Prostate gland (tissue), 2 donors: ENCODE measurements around the gene KIAA1671.

Experiments used
- POLR2A ChIP-seq: fragments of 450-650 bp; IDR thresholded peaks from one replicate; pipeline ENCODE4 v1.6.1; 2016; ENCODE audit warnings: antibody characterized with exemption, mild to moderate bottlenecking
- POLR2AphosphoS5 ChIP-seq: sonication (generic); formaldehyde crosslinking; IDR thresholded peaks from one replicate; pipeline ENCODE4 v1.6.1; 2017; ENCODE audit warnings: antibody characterized with exemption
- TF ChIP-seq, protein P1 (sequence below), 4 experiments: fragments of 200-600 bp in 2 of 4; fragments of 450-650 bp in 2 of 4; sonication (generic) in 2 of 4; IDR thresholded peaks; 1 replicate in 3 of 4; 2 replicates in 1 of 4; pipeline ENCODE4 v1.5.1; 2016 to 2019; ENCODE audit warnings: antibody characterized with exemption in 4 of 4, mild to moderate bottlenecking in 2 of 4, moderate library complexity in 2 of 4

DNA sequence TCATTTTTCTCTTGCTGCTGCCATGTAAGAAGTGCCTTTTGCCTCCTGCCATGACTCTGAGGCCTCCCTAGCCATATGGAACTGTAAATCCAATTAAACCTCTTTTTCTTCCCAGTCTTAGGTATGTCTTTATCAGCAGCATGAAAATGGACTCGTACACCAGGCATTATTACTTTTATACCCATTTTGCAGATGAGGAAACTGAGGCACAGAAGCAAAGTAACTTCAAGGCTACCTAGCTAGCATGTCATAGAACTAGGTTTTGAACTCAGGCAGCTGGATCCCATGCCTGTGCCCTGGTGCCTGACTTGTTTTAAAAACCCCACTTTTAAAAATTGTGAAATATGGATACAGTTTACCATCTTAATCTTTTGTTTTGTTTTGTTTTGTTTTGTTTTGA is 25.8 kb downstream of the KIAA1671 start:
- TF ChIP-seq, protein P1, sequence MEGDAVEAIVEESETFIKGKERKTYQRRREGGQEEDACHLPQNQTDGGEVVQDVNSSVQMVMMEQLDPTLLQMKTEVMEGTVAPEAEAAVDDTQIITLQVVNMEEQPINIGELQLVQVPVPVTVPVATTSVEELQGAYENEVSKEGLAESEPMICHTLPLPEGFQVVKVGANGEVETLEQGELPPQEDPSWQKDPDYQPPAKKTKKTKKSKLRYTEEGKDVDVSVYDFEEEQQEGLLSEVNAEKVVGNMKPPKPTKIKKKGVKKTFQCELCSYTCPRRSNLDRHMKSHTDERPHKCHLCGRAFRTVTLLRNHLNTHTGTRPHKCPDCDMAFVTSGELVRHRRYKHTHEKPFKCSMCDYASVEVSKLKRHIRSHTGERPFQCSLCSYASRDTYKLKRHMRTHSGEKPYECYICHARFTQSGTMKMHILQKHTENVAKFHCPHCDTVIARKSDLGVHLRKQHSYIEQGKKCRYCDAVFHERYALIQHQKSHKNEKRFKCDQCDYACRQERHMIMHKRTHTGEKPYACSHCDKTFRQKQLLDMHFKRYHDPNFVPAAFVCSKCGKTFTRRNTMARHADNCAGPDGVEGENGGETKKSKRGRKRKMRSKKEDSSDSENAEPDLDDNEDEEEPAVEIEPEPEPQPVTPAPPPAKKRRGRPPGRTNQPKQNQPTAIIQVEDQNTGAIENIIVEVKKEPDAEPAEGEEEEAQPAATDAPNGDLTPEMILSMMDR (IDR thresholded peaks at IDR 0.05) = no peak
- no peak for TF ChIP-seq POLR2AphosphoS5
- TF ChIP-seq POLR2A = no peak
